Hematopoietic multipotent progenitor cell treated with erythropoietin and hydrocortisone succinate and interleukin-3 and kit ligand, for 4 days (in vitro differentiated cells): ENCODE results near the gene WNT8B.

ENCODE experiments used
- DNase-seq: peaks from one replicate; pipeline ENCODE4 v3.0.0-alpha.2; 2015

WNT8B gene, protein sequence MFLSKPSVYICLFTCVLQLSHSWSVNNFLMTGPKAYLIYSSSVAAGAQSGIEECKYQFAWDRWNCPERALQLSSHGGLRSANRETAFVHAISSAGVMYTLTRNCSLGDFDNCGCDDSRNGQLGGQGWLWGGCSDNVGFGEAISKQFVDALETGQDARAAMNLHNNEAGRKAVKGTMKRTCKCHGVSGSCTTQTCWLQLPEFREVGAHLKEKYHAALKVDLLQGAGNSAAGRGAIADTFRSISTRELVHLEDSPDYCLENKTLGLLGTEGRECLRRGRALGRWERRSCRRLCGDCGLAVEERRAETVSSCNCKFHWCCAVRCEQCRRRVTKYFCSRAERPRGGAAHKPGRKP

DNA sequence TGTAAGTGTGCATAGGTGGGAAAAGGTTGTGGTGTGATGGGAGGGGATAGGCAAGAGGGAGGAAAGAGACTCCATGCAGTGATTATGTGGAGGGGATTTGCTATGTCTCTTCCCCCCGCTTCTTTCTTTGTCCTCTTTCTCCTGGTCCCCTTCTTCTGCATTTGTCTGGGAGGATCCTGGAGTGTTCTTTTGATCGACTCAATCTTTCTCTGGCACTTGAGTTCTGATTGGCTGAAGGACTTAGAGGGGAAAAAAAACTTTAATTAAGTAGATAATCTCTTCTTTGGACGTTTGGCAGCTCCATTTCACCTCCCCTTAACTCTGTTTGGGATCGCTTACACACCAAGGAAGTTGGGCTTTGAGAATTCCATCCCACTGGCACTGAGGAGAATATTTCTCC is at the start of gene WNT8B:
Gene WNT8B (plus strand): TSS at position 301 of the 400 bp plus-strand sequence. CDS start 160 bp downstream, outside the sequence.
- DNase-seq, result no peak

DNA sequence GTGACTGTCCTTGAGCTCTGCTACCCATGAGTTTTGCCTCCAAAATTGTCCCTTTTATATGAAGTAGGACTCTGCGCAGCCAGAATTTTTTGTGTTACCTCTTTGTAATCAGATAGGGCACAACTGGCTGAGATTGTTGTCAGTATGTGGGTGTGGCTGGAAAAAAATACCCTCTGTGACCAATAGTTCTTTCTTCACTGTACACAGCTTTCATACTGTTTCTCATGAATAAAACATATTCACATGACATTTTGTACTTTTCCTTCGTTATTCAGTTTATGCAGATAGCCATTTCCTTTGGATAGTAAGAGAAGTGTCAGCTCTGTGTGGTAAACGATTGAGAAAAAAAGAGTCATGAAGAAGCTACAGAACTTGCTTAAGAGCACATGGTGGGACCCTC is 49.6 kb upstream of the WNT8B start:
- DNase-seq, result peak; percentile 12

DNA sequence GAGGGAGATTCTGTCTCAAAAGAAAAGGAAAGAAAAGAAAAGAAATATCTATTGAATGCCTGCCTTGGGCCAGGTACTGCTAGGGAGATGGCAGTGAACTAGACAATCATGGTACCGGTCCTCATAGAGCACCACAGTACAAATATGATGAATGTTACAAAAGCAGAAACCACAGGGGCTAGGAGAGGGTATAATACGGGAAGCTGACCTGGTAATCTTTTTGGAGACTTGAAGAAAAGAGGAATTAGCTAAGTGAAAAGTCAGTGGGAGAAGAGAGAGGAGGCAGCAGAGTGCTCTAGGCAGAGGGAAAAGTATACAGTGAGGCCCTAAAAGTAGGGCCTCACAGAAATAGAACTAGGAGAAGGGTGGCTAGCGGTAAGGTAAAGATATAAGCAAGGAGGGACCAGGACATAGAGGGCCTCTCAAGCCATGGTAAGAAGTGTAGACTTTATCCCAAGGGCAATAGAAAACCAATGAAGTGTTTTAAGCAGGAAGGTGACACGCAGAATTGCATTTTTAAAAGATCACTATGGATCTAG is 42.8 kb upstream of the WNT8B start:
- DNase-seq, result peak; percentile 17

DNA sequence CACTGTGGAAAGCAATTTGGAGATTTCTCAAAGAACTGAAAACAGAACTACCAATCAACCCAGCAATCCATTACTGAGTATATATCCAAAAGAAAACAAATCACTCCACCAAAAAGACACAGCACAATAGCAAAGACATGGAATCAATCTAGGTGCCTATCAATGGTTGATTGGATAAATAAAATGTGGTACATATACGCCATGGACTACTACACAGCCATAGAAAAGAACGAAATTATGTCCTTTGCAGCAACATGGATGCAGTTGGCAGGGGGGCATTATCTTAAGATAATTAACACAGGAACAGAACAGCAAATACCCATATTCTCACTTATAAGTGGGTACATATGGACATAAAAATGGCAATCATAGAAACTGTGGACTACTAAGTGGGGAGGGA is 35.4 kb upstream of the WNT8B start:
- no peak for DNase-seq

DNA sequence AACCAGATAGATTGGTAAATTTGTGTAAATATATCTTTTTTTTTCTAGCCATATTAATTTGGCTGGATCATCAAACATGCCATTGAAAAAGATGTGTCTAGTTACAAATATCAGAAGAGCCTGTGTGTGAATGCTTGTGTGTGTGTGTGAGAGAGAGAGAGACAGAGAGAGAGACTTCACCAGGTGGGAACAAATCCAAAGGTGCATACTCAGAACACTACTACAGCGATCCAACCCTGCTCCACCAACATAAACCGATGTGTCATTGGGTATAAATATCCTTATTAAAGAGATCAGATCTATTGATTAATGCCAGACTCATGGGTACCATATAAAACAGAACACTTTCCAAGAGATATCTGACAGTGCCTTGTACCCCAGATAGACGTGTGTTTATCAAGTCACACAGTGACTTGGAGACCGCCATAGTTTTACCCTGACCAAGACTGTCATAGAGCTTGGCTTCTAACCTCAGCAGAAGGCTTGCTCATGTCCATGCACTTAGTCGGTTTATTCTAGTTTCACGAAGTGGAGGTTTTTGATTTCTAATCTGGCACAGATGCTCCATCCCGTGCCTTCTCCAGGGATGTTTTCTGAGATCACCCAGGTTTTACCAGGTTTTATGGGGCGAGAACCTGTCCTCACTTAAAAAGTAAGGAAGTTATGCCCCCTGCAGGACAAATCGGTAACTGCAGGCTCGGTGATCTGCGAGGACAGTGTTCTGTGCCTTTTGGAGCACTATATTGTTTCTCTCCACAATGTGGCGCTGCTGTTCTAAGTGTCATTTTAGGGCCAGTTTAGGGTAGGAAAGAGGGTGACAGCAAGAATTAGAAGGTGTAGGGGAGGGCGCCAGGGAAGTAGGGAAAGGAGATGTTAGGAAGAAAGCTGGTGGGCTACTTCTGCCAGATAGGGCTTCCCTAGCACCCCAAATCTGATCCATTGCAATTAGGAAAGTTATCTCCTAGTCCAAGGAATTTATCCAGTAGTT is 29.3 kb upstream of the WNT8B start:
- peak; percentile 97 for DNase-seq

DNA sequence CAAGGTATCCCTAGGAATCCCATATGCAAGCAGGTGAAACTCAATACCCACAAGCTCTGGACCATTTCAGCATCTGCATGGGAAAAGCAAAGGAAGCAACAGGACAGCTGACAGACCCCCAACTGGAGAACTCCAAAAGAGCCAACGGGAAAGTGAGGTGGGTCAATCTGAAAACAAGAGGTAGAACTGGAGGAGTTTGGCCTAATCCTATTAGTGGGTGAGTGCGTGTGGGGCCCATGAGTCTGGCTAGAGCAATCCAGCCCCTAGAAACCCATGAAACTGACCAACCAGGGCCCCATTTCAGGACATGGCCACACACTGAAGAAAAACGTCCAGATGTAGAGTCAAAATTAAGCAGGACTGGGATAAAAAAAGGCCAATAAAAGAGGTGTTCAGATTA is 26.6 kb upstream of the WNT8B start:
- no peak for DNase-seq

DNA sequence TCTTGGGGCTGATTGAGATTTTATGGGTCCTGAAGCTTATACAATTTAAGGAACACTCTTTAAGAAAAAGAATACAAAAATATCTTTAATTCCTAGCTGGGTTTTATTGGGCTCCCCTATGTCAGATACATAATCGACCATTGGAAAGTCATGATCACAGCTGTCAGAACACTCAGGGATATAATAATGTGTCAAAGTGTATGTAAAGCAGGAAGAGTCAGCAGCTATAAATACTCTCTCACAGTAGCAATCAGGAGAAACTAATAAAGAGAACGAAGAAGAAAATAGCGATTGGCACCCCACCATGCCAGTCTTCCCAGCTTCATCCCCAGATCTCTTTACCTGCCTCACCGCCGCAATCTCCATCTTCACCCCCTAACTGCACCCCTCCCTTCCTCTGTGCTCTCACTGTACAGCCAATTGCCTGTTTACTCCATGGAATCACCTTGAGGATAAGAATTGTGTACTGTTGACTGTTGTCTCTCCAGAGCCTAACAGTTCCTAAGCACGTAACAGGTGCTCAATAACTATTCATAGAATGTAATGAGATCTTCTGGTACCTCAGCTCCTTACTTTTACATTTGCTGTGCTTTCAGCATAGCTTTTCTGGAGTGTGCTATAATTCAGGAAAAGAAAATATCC is 24.0 kb upstream of the WNT8B start:
- no peak for DNase-seq

DNA sequence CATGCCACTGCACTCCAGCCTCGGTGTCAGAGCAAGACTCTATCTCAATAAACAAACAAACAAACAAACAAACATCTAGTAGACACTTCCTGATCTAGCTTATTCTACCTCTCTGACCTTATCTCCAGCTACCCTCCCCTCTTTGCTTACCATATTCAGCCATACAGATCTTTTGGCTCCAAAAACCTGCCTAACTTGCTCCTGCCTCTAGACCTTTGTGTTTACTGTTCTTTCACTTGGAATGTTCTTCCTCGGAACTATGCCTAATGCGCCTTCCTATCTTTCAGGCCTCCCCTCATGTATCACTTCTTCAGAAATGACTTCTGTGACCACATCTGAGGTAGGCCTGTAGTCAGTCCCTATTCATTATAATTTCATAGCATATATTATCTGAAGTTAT is 20.3 kb upstream of the WNT8B start:
- DNase-seq, result no peak

DNA sequence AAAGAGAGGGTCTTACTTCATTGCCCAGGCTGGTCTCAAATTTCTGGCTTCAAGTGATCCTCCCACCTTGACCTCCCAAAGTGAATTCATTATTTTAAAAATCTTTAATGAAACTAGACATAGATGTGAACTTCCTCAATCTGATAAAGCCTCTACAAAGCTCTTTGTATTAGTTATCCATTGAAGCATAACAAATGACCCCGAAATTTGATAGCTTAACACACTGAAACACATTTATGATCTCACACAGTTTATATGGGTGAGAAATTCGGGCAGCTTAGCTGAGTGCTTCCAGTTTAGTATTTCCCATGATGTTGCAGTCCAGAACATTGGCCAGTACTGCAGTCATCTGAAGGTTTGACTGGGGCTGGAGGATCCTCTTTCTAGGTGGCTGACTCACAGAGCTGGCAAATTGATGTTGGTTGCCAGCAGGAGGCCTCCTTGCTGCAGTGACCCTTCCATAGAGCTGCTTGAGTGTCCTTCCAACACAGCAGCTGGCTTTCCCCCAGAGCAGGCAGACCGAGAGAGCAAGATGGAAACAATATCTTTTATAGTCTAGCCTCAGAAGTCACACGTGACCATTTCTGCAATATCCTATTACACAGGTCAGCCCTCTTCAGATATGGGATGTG is 16.6 kb upstream of the WNT8B start:
- peak; percentile 6 for DNase-seq

DNA sequence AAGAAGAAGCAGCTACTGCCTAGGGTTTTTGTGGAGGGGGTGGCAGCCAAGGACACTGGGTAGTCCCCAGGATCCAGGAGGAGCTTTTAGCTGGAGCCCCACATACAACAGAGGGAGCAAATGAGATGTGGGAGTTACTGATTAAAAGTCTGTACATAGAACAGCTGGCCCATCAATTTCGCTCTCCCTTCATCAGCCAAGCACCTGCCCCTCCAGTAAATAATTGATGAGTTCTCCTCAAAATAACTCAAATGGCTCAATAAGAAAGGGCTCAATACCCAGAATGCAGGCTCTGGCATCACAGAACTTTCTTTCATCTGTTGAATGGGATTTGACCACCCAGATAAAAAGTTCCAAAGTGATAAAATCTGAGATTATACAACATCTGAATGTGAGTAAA is 15.1 kb upstream of the WNT8B start:
- DNase-seq, result no peak

DNA sequence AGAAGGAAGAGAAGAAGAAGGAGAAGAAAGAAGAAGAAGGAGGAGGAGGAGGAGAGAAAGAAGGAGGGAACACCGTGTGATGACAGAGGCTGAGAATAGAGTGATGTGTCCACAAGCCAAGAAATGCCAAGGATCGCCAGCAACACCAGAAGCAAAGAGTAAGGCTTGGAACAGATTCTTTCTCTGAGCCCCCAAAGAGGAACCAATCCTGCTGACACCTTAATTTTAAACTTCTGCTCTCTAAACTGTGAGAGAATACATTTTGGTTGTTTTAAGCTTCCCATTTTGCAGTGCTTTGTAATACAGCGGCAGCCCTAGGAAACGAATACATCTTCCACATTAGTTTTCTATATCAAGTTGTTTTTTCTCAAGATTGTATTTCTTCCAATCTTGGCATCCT is 13.9 kb upstream of the WNT8B start:
- peak; percentile 4 for DNase-seq

DNA sequence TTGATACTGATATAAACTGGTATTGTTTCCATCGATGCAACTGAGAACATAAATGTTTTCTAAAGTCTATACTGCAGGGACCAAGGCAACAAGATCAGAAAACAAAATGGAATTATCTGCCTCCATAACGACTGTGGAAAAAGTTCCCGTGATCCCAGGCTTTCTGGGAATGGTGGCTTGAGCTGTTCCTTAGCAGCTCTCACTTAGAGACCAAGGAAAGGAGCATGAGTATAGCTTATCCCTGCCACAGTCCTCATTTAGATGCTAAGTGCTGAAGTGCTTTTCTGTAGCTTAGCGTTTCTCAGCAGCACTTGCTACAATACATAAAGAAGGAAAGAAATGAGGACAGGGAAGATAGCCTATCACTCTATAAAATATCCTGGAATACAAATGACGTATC is 5.5 kb downstream of the WNT8B start:
- DNase-seq, result no peak

DNA sequence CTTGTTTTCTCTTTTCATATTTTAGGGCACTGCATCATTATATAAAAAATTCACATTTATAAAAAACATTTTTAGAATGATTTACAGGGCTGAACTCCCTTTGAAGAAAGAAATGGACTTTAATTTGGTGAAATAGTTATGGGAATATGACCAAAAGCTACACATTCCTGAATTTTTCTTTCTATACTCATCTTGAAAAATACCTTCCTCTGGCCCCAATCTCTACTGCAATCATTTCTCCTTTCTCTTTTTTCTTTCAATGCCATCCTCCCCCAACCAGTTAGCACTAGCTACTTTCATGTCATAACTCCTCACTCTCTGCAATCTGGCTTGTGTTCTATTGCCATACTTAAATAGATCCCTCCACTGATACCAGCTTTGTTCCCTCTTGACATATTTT is 6.2 kb downstream of the WNT8B start:
- no peak for DNase-seq

DNA sequence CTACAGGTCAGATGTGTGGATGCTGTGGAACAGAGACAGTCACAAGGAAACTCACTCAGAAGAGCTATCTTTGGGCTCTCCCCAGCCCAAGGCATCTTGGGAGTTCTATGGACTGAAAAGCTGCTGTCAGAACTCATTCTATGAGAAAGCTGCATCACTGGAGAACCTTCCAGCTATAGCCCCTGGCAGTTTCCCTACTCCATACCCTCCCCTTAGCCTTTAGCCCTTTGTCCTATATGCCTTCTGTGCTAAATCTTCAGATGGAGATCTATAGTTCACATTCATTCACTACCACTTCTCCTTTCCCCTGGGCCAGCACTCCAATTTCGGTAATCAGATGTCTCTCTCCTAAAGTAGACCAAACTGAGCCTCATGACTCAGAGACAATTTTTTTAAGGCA is 6.9 kb downstream of the WNT8B start:
- DNase-seq, result no peak

DNA sequence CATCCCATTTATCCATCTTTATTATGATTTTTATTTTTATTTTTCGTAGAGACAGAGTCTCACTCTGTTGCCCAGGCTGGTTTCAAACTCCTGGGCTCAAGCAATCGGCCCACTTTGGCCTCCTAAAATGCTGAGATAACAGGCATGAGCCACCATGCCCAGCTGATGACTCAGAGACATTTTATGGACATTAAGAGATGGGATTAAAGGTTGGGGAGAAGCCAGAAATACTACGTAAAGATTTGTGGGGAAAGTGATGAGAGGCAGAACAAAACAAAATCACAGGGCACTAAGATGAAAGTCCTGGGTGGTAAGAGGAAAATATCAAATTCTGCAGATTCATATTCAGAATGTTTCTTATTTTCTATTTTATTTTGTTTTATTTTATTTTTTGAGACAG is 7.6 kb downstream of the WNT8B start:
- no peak for DNase-seq

DNA sequence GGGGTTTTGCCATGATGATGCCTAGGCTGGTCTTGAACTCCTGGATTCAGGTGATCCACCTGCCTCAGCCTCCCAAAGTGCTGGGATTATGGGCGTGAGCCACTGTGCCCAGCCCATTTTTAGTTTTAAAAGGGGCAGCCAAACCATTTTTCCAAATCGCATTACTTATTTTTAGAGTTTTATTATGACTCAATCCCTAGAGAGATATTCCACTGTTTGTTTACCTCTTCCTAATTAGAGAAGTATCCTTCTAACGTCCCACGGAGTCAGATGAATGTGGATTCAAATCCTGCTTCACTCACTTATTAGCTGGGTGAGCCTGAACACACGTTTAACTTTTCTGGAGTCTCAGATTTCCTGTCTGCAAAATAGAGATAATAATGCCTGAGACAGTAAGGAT is 15.2 kb downstream of the WNT8B start:
- peak; percentile 20 for DNase-seq

DNA sequence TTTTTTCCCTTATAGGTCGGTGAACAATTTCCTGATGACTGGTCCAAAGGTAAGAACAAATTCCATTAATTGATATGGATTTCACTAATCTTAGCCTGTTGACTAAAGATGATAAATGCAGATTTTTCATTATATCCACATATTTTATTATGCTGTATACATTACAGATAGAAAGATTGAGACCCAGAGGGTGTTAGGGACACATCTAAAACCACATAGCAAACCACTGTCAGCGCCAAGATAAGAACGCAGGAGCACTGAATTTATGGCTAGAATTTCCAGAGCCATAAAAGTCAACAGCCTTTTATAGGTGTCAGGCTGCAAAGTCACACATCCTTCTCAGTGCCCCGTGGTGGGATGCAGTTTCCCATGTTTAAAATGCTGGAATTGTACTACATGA is 16.2 kb downstream of the WNT8B start:
- DNase-seq, result peak; percentile 45

DNA sequence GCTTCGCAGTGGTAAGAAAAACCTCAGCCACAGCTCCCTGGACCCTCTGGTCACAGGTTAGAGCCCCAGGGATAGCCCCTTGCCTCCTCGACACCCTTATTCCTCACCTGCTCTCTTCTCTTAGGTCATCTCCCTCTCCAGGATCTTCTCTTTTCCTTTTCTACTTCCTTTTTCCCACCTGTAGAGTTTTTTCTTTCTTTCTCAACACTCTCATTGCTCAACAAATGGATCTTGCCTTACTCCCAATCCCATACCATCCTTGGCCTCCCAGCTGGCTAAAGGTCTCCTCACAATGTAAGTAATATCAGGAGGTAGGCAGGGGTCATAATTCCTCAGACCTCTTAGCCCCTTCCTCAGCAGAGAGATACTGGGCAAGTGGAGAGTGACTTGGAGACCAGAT is 17.2 kb downstream of the WNT8B start:
- no peak for DNase-seq

DNA sequence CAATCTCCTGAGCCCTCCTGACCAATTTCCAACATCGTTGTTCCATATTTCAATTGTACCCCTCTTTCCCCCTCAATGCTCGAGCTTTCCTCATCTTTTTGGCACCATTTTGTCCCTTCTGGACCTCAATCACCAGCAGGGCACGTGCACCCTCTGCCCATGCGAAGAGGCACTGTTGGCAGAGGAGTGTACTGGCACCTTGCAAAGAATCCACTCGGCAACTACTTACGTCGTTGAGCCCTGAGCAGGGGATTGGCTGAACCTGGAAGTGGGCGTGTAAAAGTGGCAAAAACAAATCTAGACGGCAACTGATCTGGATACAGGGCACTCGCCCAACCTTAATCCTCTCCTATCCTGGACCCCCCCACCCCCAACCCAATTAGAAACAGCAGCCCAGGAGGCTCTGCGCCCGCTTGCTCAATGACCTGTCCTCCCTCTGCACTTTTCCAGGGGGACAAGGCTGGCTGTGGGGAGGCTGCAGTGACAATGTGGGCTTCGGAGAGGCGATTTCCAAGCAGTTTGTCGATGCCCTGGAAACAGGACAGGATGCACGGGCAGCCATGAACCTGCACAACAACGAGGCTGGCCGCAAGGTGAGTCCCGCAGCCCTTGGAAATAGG is 18.8 kb downstream of the WNT8B start:
- DNase-seq, result peak; percentile 94

DNA sequence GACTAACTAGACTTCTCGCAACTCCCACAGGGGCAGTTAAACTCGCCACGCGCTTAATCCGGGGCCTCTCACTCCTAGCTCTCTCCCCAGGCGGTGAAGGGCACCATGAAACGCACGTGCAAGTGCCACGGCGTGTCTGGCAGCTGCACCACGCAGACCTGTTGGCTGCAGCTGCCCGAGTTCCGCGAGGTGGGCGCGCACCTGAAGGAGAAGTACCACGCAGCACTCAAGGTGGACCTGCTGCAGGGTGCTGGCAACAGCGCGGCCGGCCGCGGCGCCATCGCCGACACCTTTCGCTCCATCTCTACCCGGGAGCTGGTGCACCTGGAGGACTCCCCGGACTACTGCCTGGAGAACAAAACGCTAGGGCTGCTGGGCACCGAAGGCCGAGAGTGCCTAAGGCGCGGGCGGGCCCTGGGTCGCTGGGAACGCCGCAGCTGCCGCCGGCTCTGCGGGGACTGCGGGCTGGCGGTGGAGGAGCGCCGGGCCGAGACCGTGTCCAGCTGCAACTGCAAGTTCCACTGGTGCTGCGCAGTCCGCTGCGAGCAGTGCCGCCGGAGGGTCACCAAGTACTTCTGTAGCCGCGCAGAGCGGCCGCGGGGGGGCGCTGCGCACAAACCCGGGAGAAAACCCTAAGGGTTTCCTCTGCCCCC is 19.5 kb downstream of the WNT8B start:
- peak; percentile 82 for DNase-seq

DNA sequence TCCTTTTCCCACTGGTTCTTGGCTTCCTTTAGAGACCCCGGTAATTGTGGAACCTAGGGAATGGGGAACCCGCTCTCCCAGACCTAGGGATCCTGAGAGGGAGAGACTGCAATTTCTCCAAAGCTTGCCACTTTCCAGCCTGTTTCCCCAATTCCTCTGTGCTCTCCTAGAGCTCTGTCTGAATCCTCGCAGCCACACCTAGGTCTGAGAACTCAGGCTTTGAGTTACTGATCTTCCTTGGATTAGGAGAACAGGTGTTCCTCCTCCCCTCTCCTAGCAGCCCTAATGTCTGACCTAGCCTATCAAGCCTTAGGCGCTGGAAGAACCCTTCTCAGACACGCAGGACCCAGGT is 20.0 kb downstream of the WNT8B start:
- no peak for DNase-seq
